Neural progenitor cell (in vitro differentiated cells): ENCODE data around the gene WWC1. TPM values are rescaled to one million over a fixed set of nuclear protein-coding genes. Genes with fewer than 3 reads are reported as not detected.
A peak's percentile ranks its signal among the peaks of the same experiment; 100 is the strongest.

ENCODE experiments used
- DNase-seq: peaks from one replicate; pipeline ENCODE4 v3.0.0-alpha.2; 2016; ENCODE audit warnings: low spot score
- H2AFZ ChIP-seq: fragments of 200-600 bp; sonication (generic); replicated peaks from 2 replicates; pipeline ENCODE4 v1.6.1; 2016; ENCODE audit warnings: antibody characterized with exemption
- H3F3A ChIP-seq: fragments of 200-600 bp; sonication (generic); 2 replicates; pipeline ENCODE4 v1.6.1; 2016; ENCODE audit warnings: antibody characterized with exemption, low read depth
- H3K27ac ChIP-seq: fragments of 200-600 bp; sonication (generic); 2 replicates; pipeline ENCODE4 v1.5.1; 2016; ENCODE audit warnings: mild to moderate bottlenecking
- H3K27me3 ChIP-seq: fragments of 200-600 bp; sonication (generic); 2 replicates; pipeline ENCODE4 v1.6.1; 2016; ENCODE audit warnings: mild to moderate bottlenecking, moderate library complexity
- H3K36me3 ChIP-seq: fragments of 200-600 bp; sonication (generic); 2 replicates; pipeline ENCODE4 v1.5.1; 2016
- H3K4me1 ChIP-seq: fragments of 200-600 bp; sonication (generic); 2 replicates; pipeline ENCODE4 v1.6.1; 2016; ENCODE audit warnings: mixed run types
- H3K4me2 ChIP-seq: fragments of 200-600 bp; sonication (generic); 2 replicates; pipeline ENCODE4 v1.6.1; 2016
- H3K4me3 ChIP-seq: fragments of 200-600 bp; sonication (generic); 2 replicates; pipeline ENCODE4 v1.5.1; 2016
- H3K79me2 ChIP-seq: fragments of 200-600 bp; sonication (generic); 2 replicates; pipeline ENCODE4 v1.6.1; 2016; ENCODE audit warnings: low read depth
- H3K9ac ChIP-seq: fragments of 200-600 bp; sonication (generic); 2 replicates; pipeline ENCODE4 v1.6.1; 2016
- H3K9me3 ChIP-seq: fragments of 200-600 bp; sonication (generic); 2 replicates; pipeline ENCODE4 v1.5.1; 2016; ENCODE audit warnings: low read depth
- H4K20me1 ChIP-seq: fragments of 200-600 bp; sonication (generic); 2 replicates; pipeline ENCODE4 v1.6.1; 2016; ENCODE audit warnings: low read depth
- H3K27ac Mint-ChIP-seq: 3 replicates; pipeline ENCODE4 v1.8.0; 2021; ENCODE audit warnings: mixed read lengths
- H3K27me3 Mint-ChIP-seq: 2 replicates; pipeline ENCODE4 v1.8.0; 2022; ENCODE audit warnings: low read depth, mild to moderate bottlenecking, inconsistent platforms, moderate library complexity, mixed read lengths; ENCODE audit not compliant: insufficient read depth
- H3K36me3 Mint-ChIP-seq: 3 replicates; pipeline ENCODE4 v1.8.0; 2021; ENCODE audit warnings: mixed read lengths
- H3K4me1 Mint-ChIP-seq: 3 replicates; pipeline ENCODE4 v1.8.0; 2021; ENCODE audit warnings: mixed read lengths
- H3K4me3 Mint-ChIP-seq: 3 replicates; pipeline ENCODE4 v1.8.0; 2021; ENCODE audit warnings: mild to moderate bottlenecking, moderate library complexity, mixed read lengths
- H3K9me3 Mint-ChIP-seq: 3 replicates; pipeline ENCODE4 v1.8.0; 2020; ENCODE audit warnings: mixed read lengths
- CTCF ChIP-seq: fragments of 200-600 bp; sonication (generic); IDR thresholded peaks from 2 replicates; pipeline ENCODE4 v1.5.1; 2017; ENCODE audit warnings: antibody characterized with exemption, mild to moderate bottlenecking
- EZH2 ChIP-seq: fragments of 200-600 bp; sonication (generic); IDR thresholded peaks from 2 replicates; pipeline ENCODE4 v1.6.1; 2017; ENCODE audit warnings: antibody characterized with exemption, mild to moderate bottlenecking, moderate library complexity
- EZH2phosphoT487 ChIP-seq: fragments of 200-600 bp; sonication (generic); IDR thresholded peaks from 2 replicates; pipeline ENCODE4 v1.6.1; 2017; ENCODE audit warnings: antibody characterized with exemption
- total RNA-seq: library from RNA; depleted of rRNA; stranded (reverse); fragments of >200 nt; gene quantifications from 2 replicates; pipeline ENCODE4 v1.2.3, GENCODE V29; 2015; ENCODE audit warnings: low replicate concordance

The WWC1 gene
- total RNA-seq, 1 donor from 2014 or later, result 6.7 TPM

- Histone ChIP-seq H3K4me1 (no peaks in the 10 kb centered on the region), H3K9ac (no peak overlapping the region), H3K4me2 (no peak overlapping the region), H4K20me1 (no peaks in the 10 kb centered on the region), H3K36me3 (no peaks in the 10 kb centered on the region), H3K27ac (no peak overlapping the region), H3K9me3 (no peaks in the 10 kb centered on the region), H3K4me3 (no peak overlapping the region), H3K79me2 (no peaks in the 10 kb centered on the region), H3K27me3 (no peaks in the 10 kb centered on the region), H3F3A (no peaks in the 10 kb centered on the region), H2AFZ (no peak overlapping the region)
- no peak for TF ChIP-seq EZH2
- TF ChIP-seq EZH2phosphoT487, result no peak
- no peak for DNase-seq
- H3K27ac Mint-ChIP-seq, result no peak overlapping the region
- H3K36me3 Mint-ChIP-seq, result peaks cover 13% of the 10 kb centered on the region
- no peak overlapping the region for H3K4me3 Mint-ChIP-seq
- no peaks in the 10 kb centered on the region for H3K9me3 Mint-ChIP-seq
- no peaks in the 10 kb centered on the region for H3K4me1 Mint-ChIP-seq
- peaks cover 3% of the 10 kb centered on the region for H3K27me3 Mint-ChIP-seq
Observed at GRCh38 chr5:168413596-168413995, 122.2 kb downstream of the WWC1 start.

- Histone ChIP-seq H3K36me3 (no peaks in the 10 kb centered on the region), H3K4me1 (no peaks in the 10 kb centered on the region), H3K9me3 (no peaks in the 10 kb centered on the region), H3K27ac (no peak overlapping the region), H3K4me2 (no peak overlapping the region), H3K9ac (no peak overlapping the region), H3F3A (no peaks in the 10 kb centered on the region), H4K20me1 (no peaks in the 10 kb centered on the region), H2AFZ (no peak overlapping the region), H3K79me2 (no peaks in the 10 kb centered on the region), H3K4me3 (no peak overlapping the region), H3K27me3 (no peaks in the 10 kb centered on the region)
- peaks cover 5% of the 10 kb centered on the region for H3K4me1 Mint-ChIP-seq
- TF ChIP-seq CTCF (no peak), EZH2 (no peak)
- no peaks in the 10 kb centered on the region for H3K9me3 Mint-ChIP-seq
- peaks cover 10% of the 10 kb centered on the region for H3K36me3 Mint-ChIP-seq
- peaks cover 7% of the 10 kb centered on the region for H3K27me3 Mint-ChIP-seq
- H3K27ac Mint-ChIP-seq, result no peak overlapping the region
- no peak overlapping the region for H3K4me3 Mint-ChIP-seq
- DNase-seq, result no peak
Observed at GRCh38 chr5:168415401-168415800, 124.0 kb downstream of the WWC1 start.

GRCh38 chr5:168415971-168416370 is 124.5 kb downstream of the WWC1 start:
- H4K20me1 ChIP-seq, result no peaks in the 10 kb centered on the region
- H3K27me3 ChIP-seq, result no peaks in the 10 kb centered on the region
- H3K27me3 Mint-ChIP-seq, result peaks cover 7% of the 10 kb centered on the region
- H3K27ac ChIP-seq, result no peak overlapping the region
- no peaks in the 10 kb centered on the region for H3K9me3 ChIP-seq
- no peak overlapping the region for H3K4me2 ChIP-seq
- TF ChIP-seq EZH2phosphoT487, result no peak
- no peak for TF ChIP-seq EZH2
- TF ChIP-seq CTCF, result no peak
- no peaks in the 10 kb centered on the region for H3K36me3 ChIP-seq
- H3K36me3 Mint-ChIP-seq, result peaks cover 13% of the 10 kb centered on the region
- no peaks in the 10 kb centered on the region for H3F3A ChIP-seq
- H3K79me2 ChIP-seq, result no peaks in the 10 kb centered on the region
- H2AFZ ChIP-seq, result no peak overlapping the region
- H3K4me1 Mint-ChIP-seq, result peaks cover 5% of the 10 kb centered on the region
- no peak overlapping the region for H3K27ac Mint-ChIP-seq
- H3K4me1 ChIP-seq, result no peaks in the 10 kb centered on the region
- no peak for DNase-seq
- H3K9me3 Mint-ChIP-seq, result no peaks in the 10 kb centered on the region
- no peak overlapping the region for H3K9ac ChIP-seq
- H3K4me3 Mint-ChIP-seq, result no peak overlapping the region
- no peak overlapping the region for H3K4me3 ChIP-seq

GRCh38 chr5:168417731-168418429 is 126.4 kb downstream of the WWC1 start:
- no peaks in the 10 kb centered on the region for H3F3A ChIP-seq
- no peak for DNase-seq
- peak overlapping the region; percentile 2 for H3K27ac Mint-ChIP-seq
- H3K4me1 ChIP-seq, result no peaks in the 10 kb centered on the region
- H2AFZ ChIP-seq, result no peak overlapping the region
- peaks cover 9% of the 10 kb centered on the region for H3K36me3 Mint-ChIP-seq
- TF ChIP-seq EZH2 (no peak), CTCF (no peak), EZH2phosphoT487 (no peak)
- no peak overlapping the region for H3K9ac ChIP-seq
- no peaks in the 10 kb centered on the region for H3K79me2 ChIP-seq
- no peak overlapping the region for H3K4me3 Mint-ChIP-seq
- H3K4me3 ChIP-seq, result no peak overlapping the region
- peaks cover 5% of the 10 kb centered on the region for H3K4me1 Mint-ChIP-seq
- no peak overlapping the region for H3K4me2 ChIP-seq
- no peaks in the 10 kb centered on the region for H3K9me3 ChIP-seq
- no peak overlapping the region for H3K27ac ChIP-seq
- peaks cover 7% of the 10 kb centered on the region for H3K27me3 Mint-ChIP-seq
- no peaks in the 10 kb centered on the region for H4K20me1 ChIP-seq
- H3K27me3 ChIP-seq, result no peaks in the 10 kb centered on the region
- no peaks in the 10 kb centered on the region for H3K9me3 Mint-ChIP-seq
- H3K36me3 ChIP-seq, result no peaks in the 10 kb centered on the region
